NCI-H2227 treated with DMSO at 0.1 percent for 48 hours (cell line): ENCODE results near the gene RARRES1.
A peak's percentile ranks its signal among the peaks of the same experiment; 100 is the strongest.
"Not testable (repeated sequence)": the region's sequence is repeated elsewhere in the genome, so short reads cannot be mapped to it uniquely, and the experiment has no call there.

Experiments used
- DNase-seq: peaks from one replicate; lab custom pipeline; 2025; lab: John Stamatoyannopoulos, UW

Gene RARRES1

DNA sequence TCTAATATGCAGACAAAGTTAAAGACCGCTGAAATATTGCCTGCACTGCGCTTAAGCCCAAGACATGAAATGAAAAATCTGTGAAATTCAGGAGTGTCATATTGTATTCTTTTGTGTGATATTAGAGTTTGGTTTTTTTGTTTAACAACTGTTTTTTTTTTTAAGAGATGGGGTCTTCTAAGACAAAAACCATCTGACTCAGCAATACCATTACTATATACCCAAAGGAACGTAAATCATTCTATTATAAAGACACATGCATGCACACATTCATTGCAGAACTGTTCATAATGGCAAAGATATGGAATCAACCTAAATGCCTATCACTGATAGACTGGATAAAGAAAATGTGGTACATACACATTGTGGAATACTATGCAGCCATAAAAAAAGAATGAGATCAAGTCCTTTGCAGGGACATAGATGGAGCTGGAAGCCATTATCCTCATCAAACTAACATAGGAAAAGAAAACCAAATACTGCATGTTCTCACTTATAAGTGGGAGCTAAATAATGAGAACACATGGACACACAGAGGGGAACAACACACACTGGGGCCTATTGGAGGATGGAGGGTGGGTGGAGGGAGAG is 38.3 kb downstream of the RARRES1 start:
- DNase-seq: not testable (repeated sequence)

DNA sequence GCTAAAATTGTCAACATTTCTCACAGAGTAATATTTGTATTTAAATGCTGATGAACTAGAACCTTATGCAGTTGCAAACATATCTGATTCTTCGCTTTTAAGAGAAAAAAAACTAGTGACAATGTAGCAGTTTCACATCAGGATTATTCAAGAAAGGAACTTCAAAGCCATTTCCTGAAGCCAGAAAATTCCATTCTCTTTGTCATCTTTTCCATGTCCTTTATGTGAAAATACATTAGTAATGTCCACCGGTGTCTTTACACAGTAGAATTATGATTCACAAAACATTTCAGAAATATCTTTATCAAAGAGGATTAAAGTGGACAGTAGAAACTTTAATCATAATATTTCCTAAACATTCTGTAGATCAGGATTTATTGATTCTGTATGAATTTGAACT is 47.1 kb downstream of the RARRES1 start:
- no peak for DNase-seq

DNA sequence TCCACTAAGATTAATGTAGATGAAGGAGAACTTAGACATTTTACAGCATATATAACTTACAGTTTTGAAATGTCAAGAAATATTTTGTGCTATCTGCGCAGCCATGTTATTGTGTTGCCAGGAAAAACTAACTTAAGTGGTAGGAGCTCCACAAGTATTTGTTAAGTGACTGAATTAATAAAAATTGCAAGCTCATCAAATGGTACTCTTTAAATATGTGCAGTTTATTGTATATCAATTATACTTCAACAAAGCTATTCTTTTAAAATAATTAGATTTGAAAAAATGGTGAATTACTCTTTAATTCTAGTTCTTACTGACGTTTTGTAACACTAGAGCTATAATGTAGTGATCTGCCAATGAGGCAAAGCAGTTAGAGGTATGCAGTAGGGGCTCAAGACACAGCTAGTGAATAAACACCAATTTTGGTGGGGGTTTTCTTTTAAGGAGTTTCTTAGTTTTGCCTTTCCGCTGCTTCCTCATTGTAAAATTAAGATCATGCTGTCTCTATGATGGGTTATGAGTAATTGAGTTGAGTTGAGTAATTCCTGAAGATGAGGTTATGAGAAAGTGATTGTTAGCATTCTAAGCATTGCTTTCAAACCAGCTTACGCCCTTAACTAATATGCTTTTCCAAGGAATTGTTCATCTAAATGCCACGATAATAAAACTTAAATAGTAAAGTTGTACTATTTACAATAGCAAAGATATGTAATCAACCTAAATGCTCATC is 48.9 kb downstream of the RARRES1 start:
- no peak for DNase-seq

DNA sequence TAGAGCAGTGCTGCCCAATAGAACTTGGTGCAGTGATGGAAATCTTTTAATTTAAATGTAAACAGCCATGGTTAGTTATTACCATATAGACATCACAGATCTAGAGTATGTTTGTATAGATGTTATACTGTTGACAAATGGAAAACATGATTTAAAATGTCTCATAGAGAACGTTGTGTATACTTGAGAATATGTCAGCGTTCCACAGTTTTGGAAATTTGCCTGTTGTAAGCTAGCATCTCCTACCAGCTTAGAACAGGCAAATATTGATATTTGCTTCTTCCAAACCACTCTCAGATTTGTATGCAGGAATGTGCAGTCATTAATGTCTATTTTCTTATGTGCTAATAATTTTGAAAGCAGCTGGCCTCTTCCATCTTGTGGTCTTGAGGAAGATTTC is 51.4 kb downstream of the RARRES1 start:
- no peak for DNase-seq

DNA sequence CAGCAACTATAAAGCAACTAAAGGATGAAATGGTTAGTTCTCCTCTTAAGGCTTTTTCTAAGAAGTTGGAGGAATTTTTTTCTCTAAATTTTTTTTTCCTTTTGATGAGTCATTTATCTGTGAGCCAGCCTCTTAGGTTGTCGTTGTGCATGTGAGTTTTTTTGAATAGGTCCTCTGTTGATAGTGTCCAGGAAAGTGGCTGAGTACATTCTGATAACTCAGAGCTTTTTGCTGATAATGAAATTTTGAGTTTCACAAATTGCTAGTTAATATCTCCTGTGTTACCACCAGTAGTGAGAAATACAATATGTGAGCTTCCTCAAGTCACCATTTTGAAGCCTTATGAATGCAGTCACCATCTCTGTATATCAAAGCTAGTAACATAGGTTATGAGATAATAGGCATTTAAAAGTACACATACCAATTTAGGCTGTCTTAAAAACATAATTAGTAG is 52.7 kb downstream of the RARRES1 start:
- DNase-seq: no peak

DNA sequence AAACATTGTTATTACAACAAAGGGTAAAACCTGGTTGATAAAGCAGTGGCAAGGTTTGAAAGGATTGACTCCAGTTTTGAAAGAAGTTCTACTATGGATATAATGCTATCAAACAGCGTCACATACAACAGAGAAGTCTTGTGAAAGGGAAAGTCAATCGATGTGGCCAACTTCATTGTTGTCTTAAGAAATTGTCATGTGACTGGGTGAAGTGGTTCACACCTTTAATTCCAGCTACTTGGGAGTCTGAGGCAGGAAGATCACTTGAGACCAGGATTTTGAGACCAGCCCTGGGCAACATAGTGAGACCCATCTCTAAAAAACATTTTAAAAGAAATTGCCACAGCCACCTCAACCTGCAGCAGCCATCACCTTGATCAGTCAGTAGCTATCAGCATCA is 53.6 kb downstream of the RARRES1 start:
- DNase-seq: no peak

DNA sequence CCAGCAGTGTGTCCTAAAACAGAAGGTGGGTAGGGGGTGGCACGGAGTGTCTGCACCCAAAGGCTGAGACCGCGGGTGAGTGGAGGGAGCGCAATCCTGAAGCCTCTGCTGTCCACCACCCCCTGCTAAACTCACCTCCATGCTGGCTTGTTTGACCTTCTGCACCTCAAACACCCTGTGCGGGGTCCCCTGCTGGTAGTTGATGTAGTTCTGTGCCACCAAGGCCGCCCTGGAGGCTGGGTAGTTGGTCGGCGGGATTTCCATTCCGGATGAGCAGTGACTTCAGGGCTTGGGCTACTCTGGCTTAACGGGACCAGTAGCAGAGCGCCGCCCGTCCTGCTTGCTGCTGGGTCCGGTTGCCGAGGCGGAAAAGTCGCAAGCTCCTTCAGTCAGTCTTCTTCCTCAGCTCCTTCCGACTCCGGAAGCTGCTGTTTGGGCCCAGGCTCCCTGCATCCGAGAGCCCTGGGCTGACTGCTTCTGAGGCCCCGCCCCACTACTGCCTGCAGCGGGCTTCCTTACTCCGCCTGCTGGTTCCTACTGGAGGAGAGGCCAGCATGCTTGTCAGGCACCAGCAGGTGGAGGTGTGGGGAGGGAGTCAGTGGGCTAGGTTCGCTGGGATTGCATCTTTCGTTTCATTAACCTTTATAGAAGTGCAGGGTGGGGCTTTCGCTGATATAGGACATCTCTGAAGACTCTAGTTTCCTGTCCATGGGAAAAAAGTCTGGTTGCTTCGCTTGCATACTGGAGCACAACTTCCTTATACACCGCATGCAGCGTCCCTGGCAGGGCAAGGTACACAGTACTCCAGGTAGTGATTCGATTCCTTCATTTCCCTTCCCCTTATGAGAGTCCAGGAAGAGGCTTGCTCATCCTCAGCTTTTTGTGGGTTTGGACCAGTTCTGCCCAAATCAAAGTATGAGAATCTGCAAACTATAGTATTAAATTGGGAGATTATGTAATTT is 59.8 kb downstream of the RARRES1 start, which contains the start of gene LXN:
Gene LXN (minus strand): TSS at position 434 of the 962 bp plus-strand sequence. CDS start 170 bp downstream, at position 264.
- DNase-seq: peak; percentile 70

DNA sequence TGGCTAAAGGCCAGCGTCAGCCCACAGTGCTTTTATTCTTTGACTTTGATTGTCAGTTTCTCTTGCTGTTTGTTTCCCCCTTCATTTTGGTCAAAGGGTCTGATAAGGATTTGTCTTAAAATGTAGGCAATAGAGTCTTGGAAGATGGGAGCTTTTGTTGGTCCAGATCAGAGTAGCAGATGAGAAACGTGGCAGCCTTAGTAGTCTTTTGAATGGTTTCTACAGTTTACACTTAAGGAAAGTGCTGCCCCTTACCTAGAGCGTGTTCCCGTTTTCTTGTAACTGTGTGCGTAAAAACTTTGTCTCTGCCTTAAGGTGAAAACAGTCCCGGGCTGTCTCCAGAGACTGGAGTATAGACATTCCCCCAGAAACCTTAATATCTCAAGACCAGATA is 60.4 kb downstream of the RARRES1 start:
- DNase-seq: no peak

DNA sequence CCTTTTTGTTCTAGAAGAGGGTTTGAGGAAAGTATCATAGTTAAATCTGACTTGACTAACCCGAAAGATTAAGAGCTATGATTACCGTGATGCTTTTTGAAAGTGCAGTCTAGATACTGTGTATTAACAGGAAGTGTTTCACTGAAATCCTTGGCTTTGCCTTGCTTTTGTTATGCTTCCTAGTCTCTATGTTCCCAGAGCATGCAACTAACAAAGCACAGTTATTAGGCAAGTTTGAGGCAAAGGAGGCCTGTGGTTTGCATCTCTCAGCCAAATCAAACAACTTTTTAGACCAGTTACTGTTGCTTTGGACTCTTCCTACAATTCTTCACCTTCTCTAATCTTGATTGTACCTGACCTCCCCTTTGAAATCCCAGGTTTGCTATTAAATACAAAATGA is 63.8 kb downstream of the RARRES1 start:
- DNase-seq: no peak

DNA sequence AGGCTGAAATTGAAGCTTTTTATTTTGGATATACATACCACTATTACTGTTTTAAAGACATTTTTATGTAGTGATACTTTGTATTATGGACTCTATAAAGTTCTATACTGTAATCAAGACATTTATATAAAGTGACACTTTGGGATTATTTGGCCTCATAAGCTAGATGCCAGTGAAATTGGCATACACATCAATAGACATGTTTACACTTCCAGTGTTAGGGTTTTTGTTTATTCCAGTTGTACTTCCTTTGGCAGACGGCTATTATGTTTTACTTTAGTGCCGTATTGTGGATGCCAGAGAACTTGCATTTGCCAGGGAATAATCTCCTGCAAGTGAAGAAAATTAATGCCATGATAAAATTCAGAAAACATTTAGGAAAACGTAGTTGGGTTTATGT is 65.8 kb downstream of the RARRES1 start:
- DNase-seq: no peak

DNA sequence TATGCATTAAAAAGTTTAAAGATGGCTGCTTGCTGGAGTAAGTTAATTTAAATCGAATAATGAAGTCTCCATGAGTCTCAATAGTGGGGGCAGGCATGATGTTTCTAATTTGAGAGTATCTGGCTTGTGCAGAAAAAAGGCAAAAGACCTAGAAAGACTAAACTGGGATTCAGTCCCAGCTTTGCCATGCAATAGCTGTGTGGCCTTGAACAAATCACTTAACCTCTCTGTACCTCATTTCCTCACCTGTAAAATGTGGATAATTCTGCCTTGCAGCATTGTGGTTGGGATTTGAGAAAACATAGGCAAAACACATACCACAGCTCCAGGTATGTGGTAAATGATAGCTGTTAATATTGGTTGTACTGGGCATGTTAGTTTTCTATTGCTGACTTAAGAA is 68.4 kb downstream of the RARRES1 start:
- no peak for DNase-seq

DNA sequence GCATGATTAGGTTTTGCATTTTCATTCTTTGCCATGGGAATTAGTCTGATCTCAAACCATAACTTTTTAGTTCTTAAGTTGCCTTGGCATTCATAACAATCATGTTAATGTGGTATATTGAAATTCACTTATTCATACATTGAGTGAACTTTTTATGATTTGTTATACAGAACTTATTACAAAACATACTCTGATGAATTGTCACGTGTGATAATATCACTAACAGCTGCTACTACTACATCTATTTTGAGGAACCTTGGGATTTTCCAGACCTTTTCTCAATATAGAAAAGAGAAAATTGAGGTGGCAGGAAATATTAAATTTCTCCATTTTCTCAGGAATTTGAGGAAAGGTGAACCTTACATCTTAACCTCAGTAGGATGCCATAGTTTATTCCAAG is 69.0 kb downstream of the RARRES1 start:
- DNase-seq: no peak

DNA sequence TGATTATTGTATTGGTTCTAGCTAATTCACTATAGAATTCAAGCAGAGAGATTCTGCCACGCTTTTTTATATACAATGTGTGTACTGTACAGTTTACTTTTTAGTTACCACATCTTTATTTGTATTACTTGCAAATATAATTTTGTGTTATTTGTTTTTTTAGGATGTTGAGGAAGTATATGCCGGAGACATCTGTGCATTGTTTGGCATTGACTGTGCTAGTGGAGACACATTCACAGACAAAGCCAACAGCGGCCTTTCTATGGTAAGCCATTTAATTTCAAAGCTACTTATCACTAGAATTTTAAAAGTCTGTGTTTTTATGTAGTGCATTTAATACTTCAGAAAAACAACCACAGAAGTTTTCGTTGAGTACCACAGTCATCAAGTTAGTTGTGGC is 71.5 kb downstream of the RARRES1 start:
- DNase-seq: no peak

DNA sequence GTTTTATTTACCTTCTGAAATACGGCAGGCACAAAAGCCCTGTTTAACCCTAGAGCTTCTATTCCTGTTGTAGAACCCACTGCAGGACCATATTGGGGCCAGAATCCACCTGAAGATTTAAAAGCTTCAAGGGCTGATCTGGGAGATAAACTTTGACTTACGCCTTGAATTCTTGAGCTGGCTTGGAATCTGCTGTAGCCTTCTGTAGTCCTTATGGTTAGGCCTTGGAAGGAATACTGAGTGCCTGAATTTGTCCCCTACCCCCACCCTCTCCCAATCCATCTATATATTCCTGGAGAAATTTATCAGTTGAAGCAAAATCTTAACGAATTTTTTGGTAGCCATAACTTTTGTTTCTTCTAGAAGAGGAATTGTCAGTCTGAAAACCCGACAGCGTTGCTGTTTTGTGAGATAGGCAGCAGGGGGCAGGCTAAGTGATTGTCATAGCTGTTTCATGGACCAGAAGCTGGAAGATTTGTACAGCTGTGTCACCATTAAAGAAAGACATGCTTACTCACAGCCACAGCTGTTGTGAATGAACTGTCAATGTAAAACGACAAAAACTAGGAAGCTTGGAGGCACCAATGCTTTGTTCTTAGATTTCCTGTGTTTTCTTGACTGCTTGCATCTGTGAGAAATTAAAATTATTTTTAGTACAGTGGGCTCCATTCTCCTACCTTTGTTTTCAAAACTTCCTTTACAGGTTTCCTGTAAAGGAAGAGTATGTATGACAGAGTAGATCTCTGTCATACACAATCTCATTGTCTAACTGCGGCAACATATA is 72.6 kb downstream of the RARRES1 start:
- peak; percentile 29 for DNase-seq

DNA sequence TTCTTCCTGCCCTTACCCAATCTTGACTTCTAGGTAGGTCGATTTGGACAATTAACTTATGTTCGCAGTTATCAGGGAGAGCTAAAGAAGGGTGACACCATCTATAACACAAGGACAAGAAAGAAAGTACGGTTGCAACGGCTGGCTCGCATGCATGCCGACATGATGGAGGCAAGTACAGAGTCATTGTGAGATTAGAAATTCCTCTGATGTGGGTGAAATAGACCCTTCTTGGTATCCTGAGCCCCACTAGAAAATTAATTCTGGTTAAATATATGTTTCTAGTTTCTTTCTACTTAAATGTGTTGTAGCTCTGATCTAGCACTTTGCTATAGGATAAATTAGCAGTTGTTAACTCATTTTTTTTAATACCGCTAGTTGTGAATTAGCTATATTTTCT is 73.4 kb downstream of the RARRES1 start:
- no peak for DNase-seq

DNA sequence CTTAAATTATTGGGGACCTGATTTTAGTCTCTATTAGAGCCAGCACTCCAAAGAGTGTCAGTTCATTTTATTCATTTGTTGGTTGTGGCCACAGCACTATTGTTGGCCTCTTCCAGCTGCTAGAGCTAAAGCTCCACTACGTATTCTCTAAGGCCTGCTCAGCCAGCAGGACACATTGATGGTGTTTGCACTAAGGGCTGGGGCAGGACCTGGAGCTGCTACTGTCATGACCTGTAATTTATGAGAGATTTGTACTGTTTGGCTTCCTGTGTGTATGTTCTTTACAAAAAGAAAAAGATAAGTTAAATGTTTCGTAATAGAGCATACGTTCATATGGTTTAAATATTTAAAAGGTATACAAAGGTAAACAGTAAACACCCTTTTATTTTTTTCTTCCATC is 79.8 kb downstream of the RARRES1 start:
- DNase-seq: no peak

DNA sequence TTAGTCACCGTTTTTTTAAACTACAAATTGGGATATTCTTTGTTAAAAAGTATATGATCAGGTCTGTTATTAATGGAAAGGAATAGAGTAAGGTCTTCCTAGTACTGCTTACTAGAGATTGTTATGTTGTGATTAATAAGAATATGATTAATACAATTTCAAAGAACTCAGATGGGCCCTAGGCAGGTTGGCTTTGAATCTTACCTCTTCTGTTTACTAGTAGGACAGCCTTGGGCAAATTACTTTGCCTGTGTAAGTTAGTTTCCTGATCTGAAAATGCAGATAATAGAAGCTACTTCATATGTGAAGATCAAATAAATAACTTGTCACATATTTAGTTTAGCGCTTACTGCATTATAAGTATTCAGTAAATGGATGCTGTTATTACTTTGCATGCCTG is 81.1 kb downstream of the RARRES1 start:
- no peak for DNase-seq

DNA sequence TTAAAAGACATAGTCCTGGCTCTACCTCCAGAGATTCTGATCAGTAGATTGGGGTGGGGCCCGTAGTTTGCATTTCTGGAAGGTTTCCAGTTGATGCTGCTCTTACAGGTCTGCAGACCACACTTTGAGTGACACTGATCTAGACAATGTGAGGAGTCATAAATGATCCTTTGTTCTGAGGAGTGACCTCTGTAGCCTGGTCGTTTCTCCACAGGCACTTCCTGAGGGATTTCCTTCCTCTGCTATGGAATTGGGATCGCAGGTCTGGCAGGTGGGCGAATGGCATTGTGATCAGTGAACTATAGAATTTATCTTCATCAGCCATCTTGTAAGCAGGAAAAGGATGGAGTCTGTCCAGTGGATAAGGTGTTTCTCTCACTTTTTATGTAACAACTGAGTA is 82.5 kb downstream of the RARRES1 start:
- DNase-seq: no peak
